VCaP (cell line): Measurements from ENCODE around the gene MAB21L2.
A peak's percentile ranks its signal among the peaks of the same experiment; 100 is the strongest.

ENCODE experiments used
- H3K27ac ChIP-seq: fragments of 450-650 bp; 2 replicates; pipeline ENCODE4 v1.5.1; 2017
- TF ChIP-seq, protein P1 (sequence below): fragments of 450-650 bp; conservative IDR thresholded peaks from 2 replicates; pipeline ENCODE4 v1.5.1; 2017; ENCODE audit warnings: mild to moderate bottlenecking, moderate library complexity

Gene MAB21L2

GRCh38 chr4:150578745-150579501 lies 3.0 kb upstream of the MAB21L2 start:
- H3K27ac ChIP-seq: peak overlapping the region; percentile 59
- TF ChIP-seq, protein P1, sequence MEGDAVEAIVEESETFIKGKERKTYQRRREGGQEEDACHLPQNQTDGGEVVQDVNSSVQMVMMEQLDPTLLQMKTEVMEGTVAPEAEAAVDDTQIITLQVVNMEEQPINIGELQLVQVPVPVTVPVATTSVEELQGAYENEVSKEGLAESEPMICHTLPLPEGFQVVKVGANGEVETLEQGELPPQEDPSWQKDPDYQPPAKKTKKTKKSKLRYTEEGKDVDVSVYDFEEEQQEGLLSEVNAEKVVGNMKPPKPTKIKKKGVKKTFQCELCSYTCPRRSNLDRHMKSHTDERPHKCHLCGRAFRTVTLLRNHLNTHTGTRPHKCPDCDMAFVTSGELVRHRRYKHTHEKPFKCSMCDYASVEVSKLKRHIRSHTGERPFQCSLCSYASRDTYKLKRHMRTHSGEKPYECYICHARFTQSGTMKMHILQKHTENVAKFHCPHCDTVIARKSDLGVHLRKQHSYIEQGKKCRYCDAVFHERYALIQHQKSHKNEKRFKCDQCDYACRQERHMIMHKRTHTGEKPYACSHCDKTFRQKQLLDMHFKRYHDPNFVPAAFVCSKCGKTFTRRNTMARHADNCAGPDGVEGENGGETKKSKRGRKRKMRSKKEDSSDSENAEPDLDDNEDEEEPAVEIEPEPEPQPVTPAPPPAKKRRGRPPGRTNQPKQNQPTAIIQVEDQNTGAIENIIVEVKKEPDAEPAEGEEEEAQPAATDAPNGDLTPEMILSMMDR: no peak

DNA sequence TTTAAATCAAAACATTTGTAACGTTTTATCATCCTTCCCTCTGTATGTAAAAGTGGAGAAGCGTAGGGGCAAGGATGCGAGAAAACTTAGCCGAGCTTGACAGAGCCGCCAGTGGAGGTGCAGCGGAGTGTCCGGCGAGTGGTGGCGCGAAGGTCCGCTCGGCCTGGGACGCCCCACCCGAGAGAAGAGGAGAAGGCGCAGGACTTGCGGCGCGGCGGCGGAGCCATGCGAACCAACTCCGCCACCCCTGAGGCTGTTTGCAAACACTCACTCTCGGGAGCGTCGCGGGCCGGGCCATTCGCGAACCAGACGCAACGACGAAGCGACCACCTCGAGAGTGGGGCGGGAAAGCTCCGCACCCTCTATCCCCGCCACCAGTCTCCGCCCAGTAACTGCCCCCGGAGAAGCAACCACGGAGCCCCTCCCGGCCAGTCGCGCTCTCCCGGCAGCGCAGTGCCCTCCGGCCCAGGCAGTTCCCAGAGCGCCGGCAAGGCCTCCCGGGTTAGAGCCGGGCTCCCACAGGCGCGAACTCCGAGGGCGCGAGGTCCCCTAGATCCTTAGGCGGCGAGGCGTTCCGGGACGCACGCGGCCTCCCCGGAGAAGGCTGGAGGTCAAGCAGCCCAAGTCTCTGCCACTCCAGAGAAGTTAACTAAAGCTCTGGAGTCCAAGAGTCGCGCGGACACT lies 2.3 kb upstream of the MAB21L2 start:
- TF ChIP-seq, protein P1: no peak
- peak overlapping the region; percentile 59 for H3K27ac ChIP-seq

DNA sequence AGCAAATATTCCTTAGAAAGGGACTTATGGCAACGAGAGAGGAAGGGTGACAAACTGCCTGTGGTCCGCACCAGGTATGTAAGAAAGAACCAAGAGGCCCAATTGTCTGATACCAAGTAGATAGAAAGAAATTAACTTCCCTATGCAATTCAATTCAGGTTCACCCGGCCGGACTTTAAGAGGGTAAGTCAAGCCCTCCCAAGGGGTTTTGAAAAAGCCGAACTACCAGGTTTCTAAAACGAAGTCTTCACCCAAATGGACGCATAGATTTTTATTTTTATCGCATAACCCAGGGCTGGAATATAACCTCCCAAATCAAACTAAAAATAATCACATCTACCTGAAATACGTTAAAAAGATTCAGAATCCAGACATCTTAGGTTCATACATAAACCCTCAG lies 1.6 kb upstream of the MAB21L2 start:
- no peak overlapping the region for H3K27ac ChIP-seq
- TF ChIP-seq, protein P1: no peak

GRCh38 chr4:150581056-150581605 lies 820 bp upstream of the MAB21L2 start:
- H3K27ac ChIP-seq: no peak overlapping the region
- TF ChIP-seq, protein P1: no peak

GRCh38 chr4:150581641-150582051 lies 305 bp upstream of the MAB21L2 start:
- TF ChIP-seq, protein P1: no peak
- H3K27ac ChIP-seq: no peak overlapping the region

DNA sequence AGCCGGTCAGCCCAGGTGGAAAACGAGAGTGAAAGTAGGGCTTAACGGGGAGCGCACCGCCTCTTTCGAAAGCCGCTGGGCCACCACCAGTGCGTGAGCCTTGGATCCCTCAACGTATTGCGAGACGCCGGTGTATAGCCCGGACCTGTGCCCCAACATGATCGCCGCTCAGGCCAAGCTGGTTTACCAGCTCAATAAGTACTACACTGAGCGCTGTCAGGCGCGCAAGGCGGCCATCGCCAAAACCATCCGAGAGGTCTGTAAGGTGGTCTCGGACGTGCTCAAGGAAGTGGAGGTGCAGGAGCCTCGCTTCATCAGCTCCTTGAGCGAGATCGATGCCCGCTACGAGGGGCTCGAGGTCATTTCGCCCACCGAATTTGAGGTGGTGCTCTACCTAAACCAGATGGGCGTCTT lies 929 bp downstream of the MAB21L2 start:
- no peak overlapping the region for H3K27ac ChIP-seq
- TF ChIP-seq, protein P1: no peak

DNA sequence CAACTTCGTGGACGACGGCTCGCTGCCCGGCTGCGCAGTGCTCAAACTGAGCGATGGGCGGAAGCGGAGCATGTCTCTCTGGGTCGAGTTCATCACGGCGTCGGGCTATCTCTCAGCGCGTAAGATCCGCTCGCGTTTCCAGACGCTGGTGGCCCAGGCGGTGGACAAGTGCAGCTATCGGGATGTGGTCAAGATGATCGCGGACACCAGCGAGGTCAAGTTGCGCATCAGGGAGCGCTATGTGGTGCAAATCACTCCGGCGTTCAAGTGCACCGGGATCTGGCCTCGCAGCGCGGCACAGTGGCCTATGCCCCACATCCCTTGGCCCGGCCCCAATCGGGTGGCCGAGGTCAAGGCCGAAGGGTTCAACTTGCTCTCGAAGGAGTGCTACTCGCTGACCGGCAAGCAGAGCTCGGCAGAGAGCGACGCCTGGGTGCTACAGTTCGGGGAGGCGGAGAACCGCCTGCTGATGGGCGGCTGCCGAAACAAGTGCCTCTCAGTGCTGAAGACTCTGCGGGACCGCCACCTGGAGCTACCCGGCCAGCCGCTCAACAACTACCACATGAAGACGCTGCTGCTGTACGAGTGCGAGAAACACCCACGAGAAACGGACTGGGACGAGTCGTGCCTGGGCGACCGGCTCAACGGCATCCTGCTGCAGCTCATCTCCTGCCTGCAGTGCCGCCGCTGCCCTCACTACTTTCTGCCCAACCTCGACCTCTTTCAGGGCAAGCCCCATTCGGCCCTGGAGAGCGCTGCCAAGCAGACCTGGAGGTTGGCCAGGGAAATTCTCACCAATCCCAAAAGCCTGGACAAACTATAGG lies 1.5 kb downstream of the MAB21L2 start:
- TF ChIP-seq, protein P1: no peak
- H3K27ac ChIP-seq: no peak overlapping the region
